NCI-H187 treated with DMSO at 0.1 percent for 48 hours (cell line): ENCODE data around the gene PTPRF.

ENCODE experiments used
- DNase-seq: peaks from one replicate; lab custom pipeline; 2025; lab: John Stamatoyannopoulos, UW

PTPRF gene

GRCh38 chr1:43582162-43582566 is 51.5 kb downstream of the PTPRF start:
- peak; percentile 44 for DNase-seq

DNA sequence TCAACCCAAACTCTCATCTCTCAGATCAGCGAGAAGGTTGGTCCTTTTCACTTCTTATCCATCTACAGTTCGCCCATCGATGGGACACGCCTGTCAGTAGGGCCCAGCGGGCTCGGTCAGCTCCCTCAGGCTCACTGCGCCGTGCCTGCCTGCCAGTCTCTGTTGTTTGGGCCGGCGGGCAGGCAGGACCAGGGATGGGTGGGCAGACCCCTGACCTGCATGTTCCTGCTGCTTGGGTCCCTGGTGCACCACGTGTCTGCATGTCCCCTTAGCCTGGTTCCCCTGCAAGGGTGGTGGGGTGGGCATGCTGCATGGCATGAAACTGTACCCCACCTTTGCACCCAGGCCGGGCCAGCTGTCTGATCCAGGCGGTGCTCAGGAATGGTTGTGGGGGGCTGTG is 52.4 kb downstream of the PTPRF start:
- no peak for DNase-seq

- DNase-seq: no peak
Observed at GRCh38 chr1:43584204-43584603, 53.5 kb downstream of the PTPRF start.

DNA sequence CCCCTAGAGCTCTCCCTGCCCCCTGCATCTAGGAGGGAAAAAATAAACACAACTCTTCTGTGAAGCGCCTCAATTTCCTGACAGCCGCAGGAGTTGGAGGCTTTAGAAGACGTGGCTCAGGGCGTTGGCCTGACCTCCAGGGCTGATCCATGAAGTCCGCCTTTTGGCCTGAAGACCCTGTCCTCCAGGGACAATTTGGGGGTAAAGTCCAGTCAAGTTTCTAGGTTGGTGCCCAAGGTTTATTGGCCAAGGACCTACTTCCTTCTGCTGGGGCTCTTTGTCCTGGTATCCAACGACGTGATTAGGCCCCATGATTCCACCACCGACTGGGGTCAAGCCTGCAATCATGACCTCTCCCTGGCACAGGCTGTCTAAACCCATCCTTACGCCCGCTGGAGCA is 54.9 kb downstream of the PTPRF start:
- DNase-seq: no peak

GRCh38 chr1:43586136-43586731 is 55.6 kb downstream of the PTPRF start:
- DNase-seq: no peak

DNA sequence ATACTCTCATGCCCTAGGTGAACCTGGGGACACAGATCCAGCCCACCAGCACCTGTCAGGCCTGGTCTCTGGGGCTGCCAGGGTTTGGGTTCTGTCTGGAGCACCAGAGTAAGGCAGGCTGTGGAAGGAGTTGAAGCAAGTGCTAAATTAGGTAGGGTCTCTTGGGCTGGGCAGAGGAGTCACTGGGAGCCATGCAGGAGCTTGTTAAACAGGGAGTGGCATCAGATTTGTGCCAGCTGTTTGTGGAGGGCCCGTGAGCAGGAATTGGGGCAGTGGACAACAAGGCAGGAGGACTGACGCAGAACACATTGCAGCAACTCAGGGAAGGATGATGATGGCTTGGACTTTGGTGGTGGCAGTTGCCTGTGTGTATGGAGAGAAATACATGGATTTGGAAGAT is 56.3 kb downstream of the PTPRF start:
- no peak for DNase-seq

DNA sequence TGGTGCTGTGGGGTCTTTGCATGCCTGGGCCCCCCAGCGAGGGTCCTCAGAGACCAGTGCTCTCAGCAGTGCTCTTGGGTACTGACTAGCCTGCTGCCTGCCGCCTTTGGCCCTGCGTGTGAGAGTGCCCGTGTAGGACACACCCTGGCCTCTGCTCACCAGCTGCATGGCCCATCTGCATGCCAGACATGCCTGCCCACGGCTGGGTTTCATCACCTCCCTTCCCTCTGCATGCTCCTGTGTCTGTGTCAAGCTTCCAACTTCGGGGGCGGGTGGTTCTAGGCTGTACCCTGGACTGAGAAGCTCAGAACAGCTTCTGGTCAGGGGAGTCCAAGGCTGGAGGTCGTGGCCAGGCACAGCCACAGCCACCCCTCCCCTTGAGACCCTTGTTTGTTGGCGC is 56.9 kb downstream of the PTPRF start:
- no peak for DNase-seq

DNA sequence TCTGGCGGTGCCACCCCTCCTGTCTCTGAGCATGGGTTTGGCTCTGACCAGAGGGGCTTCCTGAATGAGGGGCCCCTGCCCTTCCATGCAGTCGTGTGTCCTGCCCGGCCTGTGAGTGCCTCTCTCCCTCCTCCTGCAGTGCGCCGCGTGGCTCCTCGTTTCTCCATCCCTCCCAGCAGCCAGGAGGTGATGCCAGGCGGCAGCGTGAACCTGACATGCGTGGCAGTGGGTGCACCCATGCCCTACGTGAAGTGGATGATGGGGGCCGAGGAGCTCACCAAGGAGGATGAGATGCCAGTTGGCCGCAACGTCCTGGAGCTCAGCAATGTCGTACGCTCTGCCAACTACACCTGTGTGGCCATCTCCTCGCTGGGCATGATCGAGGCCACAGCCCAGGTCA is 57.9 kb downstream of the PTPRF start:
- no peak for DNase-seq

GRCh38 chr1:43590388-43590925 is 59.8 kb downstream of the PTPRF start:
- no peak for DNase-seq

DNA sequence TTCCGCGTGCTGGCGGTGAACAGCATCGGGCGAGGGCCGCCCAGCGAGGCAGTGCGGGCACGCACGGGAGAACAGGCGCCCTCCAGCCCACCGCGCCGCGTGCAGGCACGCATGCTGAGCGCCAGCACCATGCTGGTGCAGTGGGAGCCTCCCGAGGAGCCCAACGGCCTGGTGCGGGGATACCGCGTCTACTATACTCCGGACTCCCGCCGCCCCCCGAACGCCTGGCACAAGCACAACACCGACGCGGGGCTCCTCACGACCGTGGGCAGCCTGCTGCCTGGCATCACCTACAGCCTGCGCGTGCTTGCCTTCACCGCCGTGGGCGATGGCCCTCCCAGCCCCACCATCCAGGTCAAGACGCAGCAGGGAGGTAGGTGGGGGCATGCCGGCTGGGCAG is 60.5 kb downstream of the PTPRF start:
- no peak for DNase-seq

GRCh38 chr1:43592051-43592665 is 61.5 kb downstream of the PTPRF start:
- no peak for DNase-seq

DNA sequence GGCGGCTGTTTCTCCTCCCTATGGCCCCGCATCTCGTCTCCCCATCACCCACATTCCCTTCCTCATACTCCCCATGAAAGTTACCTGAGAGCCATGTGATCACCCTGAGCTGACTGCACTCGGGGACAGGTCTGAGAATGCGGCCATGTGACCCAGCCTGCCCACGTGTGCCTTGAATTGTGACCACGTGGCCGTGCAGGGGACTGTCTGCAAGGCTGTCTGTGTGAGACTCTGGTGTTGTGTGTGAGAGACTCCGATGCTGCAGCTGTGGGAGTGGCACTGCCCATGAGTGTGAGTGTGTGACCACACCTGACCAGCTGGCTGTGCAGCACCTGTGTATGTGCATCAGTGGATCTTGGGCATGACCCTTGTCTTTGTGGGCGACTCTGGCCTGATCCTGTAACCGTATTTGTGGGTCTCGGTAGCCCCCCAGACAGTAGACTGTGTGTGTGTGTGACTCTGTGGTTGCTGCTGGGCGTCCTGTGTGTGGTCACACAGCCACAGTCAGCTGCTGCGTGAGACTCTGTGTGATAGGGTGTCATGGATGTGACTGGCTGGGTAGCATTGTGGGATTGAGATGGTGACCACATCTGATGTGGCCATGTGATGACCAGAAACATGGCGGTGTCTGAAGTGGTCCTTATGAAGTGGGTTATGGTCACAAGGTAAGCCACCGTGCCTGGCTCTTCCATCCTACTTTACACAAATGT is 62.4 kb downstream of the PTPRF start:
- DNase-seq: no peak

- no peak for DNase-seq
Observed at GRCh38 chr1:43596579-43596978, 65.9 kb downstream of the PTPRF start.

DNA sequence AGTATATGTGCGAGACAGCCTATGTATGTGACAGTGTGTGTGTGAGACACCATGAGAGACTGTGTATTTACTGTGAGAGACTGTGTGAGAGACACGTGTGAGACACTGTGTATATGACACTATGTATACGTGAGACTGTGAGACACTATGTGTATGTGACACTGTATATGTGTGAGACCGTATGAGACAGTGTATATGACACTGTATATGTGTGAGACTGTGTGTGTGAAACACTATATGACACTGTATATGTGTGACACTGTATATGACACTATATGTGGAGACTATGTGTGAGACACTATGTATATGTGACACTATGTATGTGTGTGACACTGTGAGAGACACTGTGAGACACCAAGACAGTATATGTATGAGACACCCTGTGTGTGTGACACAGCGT is 66.3 kb downstream of the PTPRF start:
- no peak for DNase-seq

DNA sequence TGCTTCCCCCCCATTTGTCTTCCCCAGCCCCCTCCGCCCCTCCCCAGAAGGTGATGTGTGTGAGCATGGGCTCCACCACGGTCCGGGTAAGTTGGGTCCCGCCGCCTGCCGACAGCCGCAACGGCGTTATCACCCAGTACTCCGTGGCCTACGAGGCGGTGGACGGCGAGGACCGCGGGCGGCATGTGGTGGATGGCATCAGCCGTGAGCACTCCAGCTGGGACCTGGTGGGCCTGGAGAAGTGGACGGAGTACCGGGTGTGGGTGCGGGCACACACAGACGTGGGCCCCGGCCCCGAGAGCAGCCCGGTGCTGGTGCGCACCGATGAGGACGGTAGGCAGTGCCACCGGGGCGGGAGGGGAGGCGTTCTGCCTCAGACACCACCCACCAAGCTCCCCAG is 67.0 kb downstream of the PTPRF start:
- DNase-seq: no peak

DNA sequence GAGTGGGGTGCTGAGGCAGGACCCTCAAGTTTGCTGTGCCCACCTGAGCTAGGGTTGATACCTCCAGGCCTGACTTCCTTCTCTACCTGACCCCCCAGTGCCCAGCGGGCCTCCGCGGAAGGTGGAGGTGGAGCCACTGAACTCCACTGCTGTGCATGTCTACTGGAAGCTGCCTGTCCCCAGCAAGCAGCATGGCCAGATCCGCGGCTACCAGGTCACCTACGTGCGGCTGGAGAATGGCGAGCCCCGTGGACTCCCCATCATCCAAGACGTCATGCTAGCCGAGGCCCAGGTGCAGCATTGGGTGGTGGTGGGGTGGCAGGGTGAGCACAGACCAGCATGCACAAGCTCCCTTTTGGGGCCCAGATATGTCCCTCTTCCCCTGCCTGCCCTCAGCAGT is 67.9 kb downstream of the PTPRF start:
- DNase-seq: no peak

DNA sequence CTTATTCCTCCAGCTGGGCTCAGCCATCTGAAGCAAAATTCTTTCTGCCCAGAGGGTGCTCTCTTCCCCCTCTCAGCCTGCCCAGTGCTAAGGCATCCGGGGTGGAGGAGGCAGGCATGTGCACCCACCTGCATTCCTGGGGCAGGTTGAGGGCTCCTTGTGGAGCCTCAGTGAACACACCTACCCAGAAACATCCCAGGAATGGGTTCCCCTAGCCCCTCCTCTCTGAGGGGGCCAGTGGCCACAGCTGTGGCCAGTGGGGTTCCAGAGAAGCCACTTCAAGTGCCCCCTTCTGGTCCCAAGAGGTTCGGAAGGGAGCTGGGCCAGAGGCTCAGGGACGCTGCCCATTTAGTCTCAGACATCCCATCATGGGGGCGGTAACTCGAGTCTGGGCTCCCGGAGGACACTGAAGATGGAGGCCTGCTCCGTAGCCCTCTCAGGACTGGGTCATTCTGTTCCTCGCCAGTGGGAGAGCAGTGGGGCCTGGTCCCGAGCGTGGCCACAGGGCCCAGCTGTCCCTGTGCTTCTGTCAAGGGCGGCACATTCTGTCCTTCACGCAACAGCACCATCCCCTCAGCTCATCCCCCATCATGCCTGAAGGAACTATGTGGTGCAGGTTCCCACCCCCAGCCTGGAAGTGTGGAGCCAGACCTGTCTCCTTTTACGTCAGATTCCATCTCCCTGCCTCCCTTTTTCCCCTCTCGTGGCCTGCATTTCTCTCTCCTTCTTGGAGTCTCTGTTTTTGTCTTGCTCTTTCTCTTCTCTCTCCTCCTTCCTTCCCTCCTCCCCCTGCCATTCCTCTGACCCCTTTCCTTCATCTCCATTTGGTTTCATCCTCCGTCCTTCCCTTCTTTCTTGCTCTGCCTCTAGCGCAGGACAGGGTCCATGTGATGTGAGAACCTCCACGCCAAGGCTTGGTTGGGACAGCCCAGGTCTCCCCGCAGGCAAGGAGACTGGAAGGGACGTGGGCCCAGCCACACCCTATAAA is 69.6 kb downstream of the PTPRF start:
- no peak for DNase-seq

DNA sequence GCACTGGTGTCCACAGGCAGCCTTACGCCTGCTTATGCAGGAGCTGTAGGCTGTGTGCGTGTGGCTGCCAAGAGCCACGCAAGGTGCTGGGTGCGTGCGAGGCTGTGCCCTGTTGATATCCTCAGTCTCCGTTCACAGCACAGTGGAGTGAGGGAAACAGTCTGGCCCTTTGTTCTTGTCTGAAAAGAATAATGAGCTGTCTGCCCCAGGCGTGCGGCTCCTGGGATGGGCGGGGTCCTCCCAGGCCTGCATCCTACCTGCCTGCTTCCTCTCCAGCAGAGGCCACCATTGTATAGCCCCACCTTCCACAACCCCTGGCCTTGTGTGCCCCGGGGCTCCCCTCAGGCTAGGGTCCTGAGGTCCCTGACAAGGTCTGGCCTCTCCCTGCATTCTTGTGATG is 72.3 kb downstream of the PTPRF start:
- no peak for DNase-seq

GRCh38 chr1:43604192-43604591 is 73.5 kb downstream of the PTPRF start:
- no peak for DNase-seq

DNA sequence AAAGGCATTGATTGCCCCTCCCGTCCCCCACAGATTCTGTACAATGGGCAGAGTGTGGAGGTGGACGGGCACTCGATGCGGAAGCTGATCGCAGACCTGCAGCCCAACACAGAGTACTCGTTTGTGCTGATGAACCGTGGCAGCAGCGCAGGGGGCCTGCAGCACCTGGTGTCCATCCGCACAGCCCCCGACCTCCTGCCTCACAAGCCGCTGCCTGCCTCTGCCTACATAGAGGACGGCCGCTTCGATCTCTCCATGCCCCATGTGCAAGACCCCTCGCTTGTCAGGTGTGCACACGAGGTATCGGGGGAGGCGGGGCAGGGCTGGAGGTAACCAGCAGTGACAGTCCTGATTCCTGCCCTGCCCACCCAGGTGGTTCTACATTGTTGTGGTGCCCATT is 74.5 kb downstream of the PTPRF start:
- no peak for DNase-seq

GRCh38 chr1:43605766-43606165 is 75.1 kb downstream of the PTPRF start:
- no peak for DNase-seq

DNA sequence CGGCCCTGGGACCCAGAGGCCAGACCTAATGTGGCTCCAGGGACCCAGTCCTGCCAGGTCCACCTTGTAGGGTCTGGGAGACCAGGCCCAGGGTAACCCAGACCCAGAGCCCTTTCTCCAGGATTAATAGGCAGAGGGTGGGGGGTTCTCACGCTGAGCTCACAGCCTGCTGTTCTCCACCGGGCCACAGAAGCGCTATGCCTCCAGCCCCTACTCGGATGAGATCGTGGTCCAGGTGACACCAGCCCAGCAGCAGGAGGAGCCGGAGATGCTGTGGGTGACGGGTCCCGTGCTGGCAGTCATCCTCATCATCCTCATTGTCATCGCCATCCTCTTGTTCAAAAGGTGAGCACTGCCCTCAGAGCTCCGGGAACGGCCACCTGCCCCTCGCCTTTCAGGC is 75.9 kb downstream of the PTPRF start:
- no peak for DNase-seq
